Endothelial cell of umbilical vein (primary cell): Measurements from ENCODE around the gene CRACR2A. TPM values are rescaled to one million over a fixed set of nuclear protein-coding genes. Genes with fewer than 3 reads are reported as not detected.

Experiments used
- BruUV-seq: library from RNA; stranded (reverse); fragments of 400-500 nt; replicated peaks from 2 replicates; lab custom pipeline; 2021; lab: Mats Ljungman, UMichigan
- CTCF ChIA-PET: fragments of 300-600, 350-600 bp; sonication (Branson Sonifier 250); formaldehyde crosslinking; loops from one replicate; lab custom pipeline; 2021; ENCODE audit warnings: antibody characterized with exemption, inconsistent platforms; lab: Charles Lee
- POLR2A ChIA-PET: fragments of 300-600, 350-600 bp; sonication (Branson Sonifier 250); formaldehyde crosslinking; loops from one replicate; lab custom pipeline; 2021; ENCODE audit warnings: antibody characterized with exemption, inconsistent platforms; lab: Charles Lee
- DNase-seq: peaks from one replicate; pipeline ENCODE4 v3.0.0-alpha.2; 2011; ENCODE audit warnings: low read depth, low spot score
- FAIRE-seq: peaks from 2 replicates; lab custom pipeline; 2011; peaks lifted over from hg19 to GRCh38; lab: Jason Lieb, UNC
- H2AFZ ChIP-seq: 2 replicates; pipeline ENCODE4 v1.6.0; 2012; ENCODE audit warnings: low read depth, low read length, control low read depth, inconsistent platforms
- H3K27ac ChIP-seq: 2 replicates; pipeline ENCODE4 v1.5.1; 2011; ENCODE audit warnings: low read depth, mild to moderate bottlenecking, control low read depth, low read length, moderate library complexity; ENCODE audit not compliant: insufficient read depth
- H3K27me3 ChIP-seq, 2 experiments: 2 replicates each; pipeline versions ENCODE4 v1.6.0 to v1.6.1; 2011; ENCODE audit warnings: low read length in 2 of 2, mixed read lengths in 1 of 2; ENCODE audit not compliant: control insufficient read depth in 2 of 2, insufficient read depth in 2 of 2
- H3K36me3 ChIP-seq, 2 experiments: 2 replicates in 1 of 2; 3 replicates in 1 of 2; pipeline ENCODE4 v1.5.1; 2011; ENCODE audit warnings: low read length in 2 of 2, mild to moderate bottlenecking in 1 of 2, moderate library complexity in 1 of 2; ENCODE audit not compliant: control insufficient read depth in 2 of 2, insufficient read depth in 2 of 2; ENCODE audit errors: extremely low read depth in 1 of 2
- H3K4me1 ChIP-seq: 3 replicates; pipeline ENCODE4 v1.5.1; 2011; ENCODE audit warnings: mild to moderate bottlenecking, low read length; ENCODE audit not compliant: control insufficient read depth, insufficient read depth; ENCODE audit errors: extremely low read depth
- H3K4me2 ChIP-seq: 2 replicates; pipeline ENCODE4 v1.6.1; 2011; ENCODE audit warnings: low read length, control low read depth, mixed read lengths; ENCODE audit not compliant: insufficient read depth
- H3K4me3 ChIP-seq, 3 experiments: fragments of 200-600 bp in 1 of 3; sonication (generic), shearing (Covaris generic) in 1 of 3; replicated peaks in 1 of 3; 2 replicates each; pipeline ENCODE4 v1.5.1; 2011 to 2016; ENCODE audit warnings: control low read depth in 3 of 3, low read length in 3 of 3, mild to moderate bottlenecking in 2 of 3, inconsistent platforms in 1 of 3, low read depth in 1 of 3, moderate library complexity in 1 of 3; ENCODE audit not compliant: insufficient read depth in 1 of 3
- H3K79me2 ChIP-seq: 2 replicates; pipeline ENCODE4 v1.6.0; 2012; ENCODE audit warnings: low read length, inconsistent platforms; ENCODE audit not compliant: control insufficient read depth, insufficient read depth
- H3K9ac ChIP-seq: replicated peaks from 2 replicates; pipeline ENCODE3; 2011; ENCODE audit warnings: low read length, control low read depth; ENCODE audit not compliant: insufficient read depth; ENCODE audit errors: extremely low read depth
- H3K9me1 ChIP-seq: replicated peaks from 3 replicates; pipeline ENCODE4 v1.6.0; 2011; ENCODE audit warnings: mild to moderate bottlenecking, low read length; ENCODE audit not compliant: control insufficient read depth, insufficient read depth; ENCODE audit errors: extremely low read depth
- H3K9me3 ChIP-seq: replicated peaks from 2 replicates; pipeline ENCODE4 v1.5.1; 2012; ENCODE audit warnings: low read length, inconsistent platforms; ENCODE audit not compliant: control insufficient read depth, insufficient read depth
- H4K20me1 ChIP-seq: replicated peaks from 2 replicates; pipeline ENCODE3; 2011; ENCODE audit warnings: mild to moderate bottlenecking, low read length; ENCODE audit not compliant: control insufficient read depth, insufficient read depth; ENCODE audit errors: extremely low read depth
- EZH2 ChIP-seq: IDR thresholded peaks from 2 replicates; pipeline ENCODE4 v1.6.1; 2012; ENCODE audit warnings: borderline replicate concordance, low read depth, mild to moderate bottlenecking, moderate library complexity, low read length, inconsistent platforms; ENCODE audit not compliant: severe bottlenecking
- FOS ChIP-seq: IDR thresholded peaks from 2 replicates; pipeline ENCODE4 v1.6.1; 2011; ENCODE audit warnings: mild to moderate bottlenecking, low read length, moderate library complexity, borderline replicate concordance; ENCODE audit not compliant: insufficient read depth
- JUN ChIP-seq: IDR thresholded peaks from 2 replicates; pipeline ENCODE4 v1.6.1; 2011; ENCODE audit warnings: borderline replicate concordance, low read depth; ENCODE audit not compliant: insufficient read length, insufficient read depth
- MYC ChIP-seq: IDR thresholded peaks from one replicate; pipeline ENCODE4 v1.6.1; 2011; ENCODE audit warnings: mild to moderate bottlenecking, low read depth, low read length
- POLR2A ChIP-seq: IDR thresholded peaks from 2 replicates; pipeline ENCODE4 v1.6.1; 2012; ENCODE audit warnings: low read depth, mild to moderate bottlenecking, control low read depth, low read length
- POLR2AphosphoS5 ChIP-seq: IDR thresholded peaks from 2 replicates; pipeline ENCODE4 v1.6.1; 2012; ENCODE audit warnings: low read depth, mild to moderate bottlenecking, control low read depth, low read length, moderate library complexity; ENCODE audit not compliant: insufficient read depth
- dilution Hi-C: fragments of 300-500 bp; cut with MboI; formaldehyde crosslinking; loops from one replicate; pipeline ENCODE4 v1.15.0; 2019; ENCODE audit warnings: low sequenced_read_pairs; ENCODE audit not compliant: extremely low pct_ligation_motif_present
- intact Hi-C: fragments of 100-400 bp; cut with micrococcal nuclease; formaldehyde crosslinking; loops from one replicate; pipeline ENCODE4 v1.10.0; 2022
- polyA plus RNA-seq, 4 experiments: library from polyadenylated mRNA; depleted of rRNA in 3 of 4; stranded (reverse) in 3 of 4; unstranded in 1 of 4; fragments of >200 nt; gene quantifications; 2 replicates each; pipeline versions ENCODE4 v1.2.1 to v1.2.3, GENCODE V29; 2011 to 2012; ENCODE audit warnings: missing spikeins in 1 of 4
- total RNA-seq: library from RNA; stranded (reverse); gene quantifications from 2 replicates; pipeline ENCODE4 v1.2.3, GENCODE V29; 2021
- TF ChIP-seq, protein P1 (sequence below): IDR thresholded peaks from 2 replicates; pipeline ENCODE4 v1.6.1; 2011; ENCODE audit not compliant: insufficient read depth, insufficient read length
- TF ChIP-seq, protein P2 (sequence below), 2 donors: IDR thresholded peaks; 1 replicate in 1 of 2; 2 replicates in 1 of 2; pipeline ENCODE4 v1.5.1; 2011; ENCODE audit warnings: low read length in 2 of 2, mild to moderate bottlenecking in 2 of 2, moderate library complexity in 2 of 2, control low read depth in 1 of 2, inconsistent platforms in 1 of 2, low read depth in 1 of 2; ENCODE audit not compliant: insufficient read depth in 1 of 2; ENCODE audit errors: extremely low read depth in 1 of 2

CRACR2A gene
- total and polyA plus RNA-seq, 2 donors (not counting 3 experiments of a cell fraction or from before 2014, with no cell fraction given), result 4.4 to 15.9 TPM

DNA sequence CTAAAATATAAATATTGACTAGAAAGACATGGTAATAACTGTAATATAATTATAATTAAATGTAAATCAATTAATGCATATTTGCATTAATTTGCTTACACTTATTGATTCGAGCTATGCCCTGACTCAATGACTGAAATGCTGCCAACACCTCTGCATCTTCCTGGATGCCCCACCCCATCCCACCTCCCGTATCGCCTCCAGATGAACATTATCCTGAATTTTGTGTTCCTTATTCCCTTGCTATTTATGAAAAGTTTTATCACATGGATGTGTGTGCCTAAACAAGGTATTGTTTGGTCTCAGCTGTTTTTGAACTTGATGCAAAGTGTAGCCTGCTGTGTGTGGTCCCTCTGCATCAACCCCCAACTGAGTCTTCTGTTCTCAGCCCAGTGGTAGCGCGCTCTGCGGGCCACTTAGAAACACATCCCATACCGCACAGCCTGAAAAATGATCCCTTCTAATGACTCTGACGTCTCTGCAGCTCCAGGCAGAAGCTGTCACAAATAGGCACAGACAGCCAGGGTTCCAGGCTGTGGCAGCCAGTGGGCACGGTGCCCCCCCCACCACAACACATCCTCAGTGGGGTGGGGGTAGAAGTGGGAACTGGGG lies 165.4 kb downstream of the CRACR2A start:
- Histone ChIP-seq H4K20me1 (no peaks in the 10 kb centered on the region), H3K9ac (no peak overlapping the region), H3K27me3 (no peaks in the 10 kb centered on the region), H3K79me2 (no peaks in the 10 kb centered on the region), H2AFZ (no peak overlapping the region), H3K36me3 (no peaks in the 10 kb centered on the region), H3K9me3 (no peaks in the 10 kb centered on the region), H3K27ac (no peak overlapping the region), H3K4me1 (no peaks in the 10 kb centered on the region), H3K4me2 (no peak overlapping the region), H3K9me1 (no peaks in the 10 kb centered on the region), H3K4me3 (no peak overlapping the region)
- CTCF ChIA-PET, result no interaction called here
- POLR2A ChIA-PET, result no interaction called here
- intact Hi-C loops (no loop called here), dilution Hi-C loops (no loop called here)
- TF ChIP-seq FOS, result no peak
- TF ChIP-seq, protein P1, sequence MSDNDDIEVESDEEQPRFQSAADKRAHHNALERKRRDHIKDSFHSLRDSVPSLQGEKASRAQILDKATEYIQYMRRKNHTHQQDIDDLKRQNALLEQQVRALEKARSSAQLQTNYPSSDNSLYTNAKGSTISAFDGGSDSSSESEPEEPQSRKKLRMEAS, result no peak
- no peak for TF ChIP-seq POLR2AphosphoS5
- TF ChIP-seq, protein P2, sequence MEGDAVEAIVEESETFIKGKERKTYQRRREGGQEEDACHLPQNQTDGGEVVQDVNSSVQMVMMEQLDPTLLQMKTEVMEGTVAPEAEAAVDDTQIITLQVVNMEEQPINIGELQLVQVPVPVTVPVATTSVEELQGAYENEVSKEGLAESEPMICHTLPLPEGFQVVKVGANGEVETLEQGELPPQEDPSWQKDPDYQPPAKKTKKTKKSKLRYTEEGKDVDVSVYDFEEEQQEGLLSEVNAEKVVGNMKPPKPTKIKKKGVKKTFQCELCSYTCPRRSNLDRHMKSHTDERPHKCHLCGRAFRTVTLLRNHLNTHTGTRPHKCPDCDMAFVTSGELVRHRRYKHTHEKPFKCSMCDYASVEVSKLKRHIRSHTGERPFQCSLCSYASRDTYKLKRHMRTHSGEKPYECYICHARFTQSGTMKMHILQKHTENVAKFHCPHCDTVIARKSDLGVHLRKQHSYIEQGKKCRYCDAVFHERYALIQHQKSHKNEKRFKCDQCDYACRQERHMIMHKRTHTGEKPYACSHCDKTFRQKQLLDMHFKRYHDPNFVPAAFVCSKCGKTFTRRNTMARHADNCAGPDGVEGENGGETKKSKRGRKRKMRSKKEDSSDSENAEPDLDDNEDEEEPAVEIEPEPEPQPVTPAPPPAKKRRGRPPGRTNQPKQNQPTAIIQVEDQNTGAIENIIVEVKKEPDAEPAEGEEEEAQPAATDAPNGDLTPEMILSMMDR (IDR thresholded peaks at IDR 0.05; ENCODE audit: extremely low read depth in 1 of 2, insufficient read depth in 1 of 2, low read depth in 1 of 2, low read length in 2 of 2), result no peak
- no peak for TF ChIP-seq EZH2
- TF ChIP-seq JUN, result no peak
- TF ChIP-seq POLR2A, result no peak
- TF ChIP-seq MYC, result no peak
- BruUV-seq, result no TSS peak
- FAIRE-seq (no peak), DNase-seq (no peak)
